Measurements from ENCODE around the gene ERBIN. TPM values are rescaled to one million over a fixed set of nuclear protein-coding genes. Genes with fewer than 3 reads are reported as not detected.

ERBIN gene
- total and polyA plus RNA-seq, 10 of the 15 experiments (the other 5 are each of a cell fraction or from before 2014, with no cell fraction given): 9.5 to 91.1 (median 49.4) TPM

DNA sequence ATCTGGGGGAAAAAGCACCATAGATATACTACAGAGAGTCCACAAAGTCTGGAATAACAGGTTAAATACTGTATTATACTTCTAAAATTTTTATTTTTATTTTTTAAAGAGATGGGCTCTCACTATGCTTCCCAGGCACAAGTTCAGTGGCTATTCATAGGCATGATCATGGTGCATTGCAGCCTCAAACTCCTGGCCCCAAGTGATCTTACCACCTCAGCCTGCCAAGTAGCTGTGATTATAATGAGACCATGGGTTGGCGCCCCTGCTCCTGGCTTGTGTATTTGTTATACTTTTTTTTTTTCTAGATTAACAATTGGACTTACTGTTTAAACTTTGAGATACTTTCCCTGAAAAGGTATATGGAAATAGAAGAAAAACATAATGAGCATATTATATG, 25.9 kb downstream of the ERBIN start:
- ATAC-seq (no peak), FAIRE-seq (no peak), DNase-seq (ENCODE audit: low read depth, low spot score) (no peak)
- ChIA-PET SMC1A (ENCODE audit: uncharacterized antibody, unreplicated experiment) (interaction anchor here (1.0 kb wide), 1 partner anchor 74 kb away, joined by 3 read pairs; no protein-coding TSS in a partner anchor), CTCF (interaction anchor here (1.4 kb wide), 1 partner anchor 9 kb away, joined by 4 read pairs; no protein-coding TSS in a partner anchor), POLR2A (interaction anchor here (0.9 kb wide), 1 partner anchor 9 kb away, joined by 3 read pairs; no protein-coding TSS in a partner anchor), RAD21 (ENCODE audit: unreplicated experiment) (no interaction called here)
- Histone ChIP-seq H3K9ac (ENCODE audit: control insufficient read depth, insufficient read depth, low read length) (no peak overlapping the region), H4K20me1 (ENCODE audit: control insufficient read depth, insufficient read depth) (no peaks in the 10 kb centered on the region; the same call in 1 of the 2 replicates), H3K27ac (ENCODE audit: control insufficient read depth, insufficient read depth) (no peak overlapping the region), H2AFZ (ENCODE audit: control insufficient read depth, low read depth, low read length) (no peak overlapping the region), H3K79me2 (ENCODE audit: control insufficient read depth, insufficient read depth, low read length) (peaks cover 74% of the 10 kb centered on the region), H3K4me3 (no peak overlapping the region), H3K36me3 (ENCODE audit: control insufficient read depth in 2 of 2, insufficient read depth in 2 of 2, low read length in 1 of 2) (no peaks in the 10 kb centered on the region), H3K4me2 (ENCODE audit: control insufficient read depth, insufficient read depth) (no peak overlapping the region), H3K27me3 (replicated peaks in 1 of 2; ENCODE audit: control insufficient read depth in 2 of 2, insufficient read depth in 2 of 2, low read length in 1 of 2) (no peaks in the 10 kb centered on the region), H3K4me1 (ENCODE audit: control insufficient read depth, insufficient read depth, low read length) (no peaks in the 10 kb centered on the region), H3K9me3 (replicated peaks; ENCODE audit: control insufficient read depth, insufficient read depth, low read length) (peaks cover 2% of the 10 kb centered on the region; the same call in 2 of the 3 replicates)
- TF ChIP-seq MYC (IDR thresholded peaks at IDR 0.05; ENCODE audit: insufficient read depth, insufficient read length, insufficient replicate concordance, low read length, severe bottlenecking): no peak
- TF ChIP-seq NR2F1 (conservative IDR thresholded peaks at IDR 0.05): no peak
- TF ChIP-seq SMARCA5 (IDR thresholded peaks at IDR 0.05): no peak
- TF ChIP-seq, protein P1, sequence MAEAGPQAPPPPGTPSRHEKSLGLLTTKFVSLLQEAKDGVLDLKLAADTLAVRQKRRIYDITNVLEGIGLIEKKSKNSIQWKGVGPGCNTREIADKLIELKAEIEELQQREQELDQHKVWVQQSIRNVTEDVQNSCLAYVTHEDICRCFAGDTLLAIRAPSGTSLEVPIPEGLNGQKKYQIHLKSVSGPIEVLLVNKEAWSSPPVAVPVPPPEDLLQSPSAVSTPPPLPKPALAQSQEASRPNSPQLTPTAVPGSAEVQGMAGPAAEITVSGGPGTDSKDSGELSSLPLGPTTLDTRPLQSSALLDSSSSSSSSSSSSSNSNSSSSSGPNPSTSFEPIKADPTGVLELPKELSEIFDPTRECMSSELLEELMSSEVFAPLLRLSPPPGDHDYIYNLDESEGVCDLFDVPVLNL (IDR thresholded peaks at IDR 0.05; ENCODE audit: low read depth, low read length): no peak
- TF ChIP-seq SRF (IDR thresholded peaks at IDR 0.05; ENCODE audit: low read depth in 2 of 2, low read length in 2 of 2): no peak
- TF ChIP-seq RBBP5 (conservative IDR thresholded peaks at IDR 0.05): no peak
- no peak for TF ChIP-seq SPI1 (IDR thresholded peaks at IDR 0.05; ENCODE audit: borderline replicate concordance, insufficient read depth, low read depth, low read length)
- TF ChIP-seq EP300 (IDR thresholded peaks at IDR 0.05; ENCODE audit: borderline replicate concordance in 1 of 2, control insufficient read depth in 1 of 2, low read depth in 2 of 2, low read length in 2 of 2): no peak
- no peak for TF ChIP-seq CBX3 (IDR thresholded peaks at IDR 0.05; ENCODE audit: borderline replicate concordance, low read depth)
- TF ChIP-seq CREM (IDR thresholded peaks at IDR 0.05; ENCODE audit: low read depth): no peak
- no peak for TF ChIP-seq IKZF2 (IDR thresholded peaks at IDR 0.05)
- no peak for TF ChIP-seq NR2C1 (IDR thresholded peaks at IDR 0.05)
- intact Hi-C loops (cut with micrococcal nuclease; ENCODE audit: unreplicated experiment): no loop called here
- in situ Hi-C loops (cut with MboI): no loop called here
- no TSS peak for BruUV-seq (replicated peaks)
- WGBS (ENCODE audit: insufficient coverage, insufficient replicate concordance, low lambda C conversion rate, missing lambda C conversion rate): 100% methylated on average over 1 of the region's 1 CpG

All from GM12878 (cell line).